AG09319 (cell line): ENCODE measurements around the gene C5AR1.
"Not testable (repeated sequence)": the region's sequence is repeated elsewhere in the genome, so short reads cannot be mapped to it uniquely, and the experiment has no call there.

Experiments used
- DNase-seq: peaks from one replicate; pipeline ENCODE4 v3.0.0-alpha.2; 2010; ENCODE audit warnings: low read depth; ENCODE audit errors: extremely low read depth
- TF ChIP-seq, protein P1 (sequence below): IDR thresholded peaks from 2 replicates; pipeline ENCODE4 v1.5.1; 2011; ENCODE audit warnings: low read depth, mild to moderate bottlenecking, inconsistent platforms, low read length, moderate library complexity

Gene C5AR1

GRCh38 chr19:47339196-47339880 lies 29.7 kb downstream of the C5AR1 start:
- DNase-seq = no peak
- TF ChIP-seq, protein P1, sequence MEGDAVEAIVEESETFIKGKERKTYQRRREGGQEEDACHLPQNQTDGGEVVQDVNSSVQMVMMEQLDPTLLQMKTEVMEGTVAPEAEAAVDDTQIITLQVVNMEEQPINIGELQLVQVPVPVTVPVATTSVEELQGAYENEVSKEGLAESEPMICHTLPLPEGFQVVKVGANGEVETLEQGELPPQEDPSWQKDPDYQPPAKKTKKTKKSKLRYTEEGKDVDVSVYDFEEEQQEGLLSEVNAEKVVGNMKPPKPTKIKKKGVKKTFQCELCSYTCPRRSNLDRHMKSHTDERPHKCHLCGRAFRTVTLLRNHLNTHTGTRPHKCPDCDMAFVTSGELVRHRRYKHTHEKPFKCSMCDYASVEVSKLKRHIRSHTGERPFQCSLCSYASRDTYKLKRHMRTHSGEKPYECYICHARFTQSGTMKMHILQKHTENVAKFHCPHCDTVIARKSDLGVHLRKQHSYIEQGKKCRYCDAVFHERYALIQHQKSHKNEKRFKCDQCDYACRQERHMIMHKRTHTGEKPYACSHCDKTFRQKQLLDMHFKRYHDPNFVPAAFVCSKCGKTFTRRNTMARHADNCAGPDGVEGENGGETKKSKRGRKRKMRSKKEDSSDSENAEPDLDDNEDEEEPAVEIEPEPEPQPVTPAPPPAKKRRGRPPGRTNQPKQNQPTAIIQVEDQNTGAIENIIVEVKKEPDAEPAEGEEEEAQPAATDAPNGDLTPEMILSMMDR = no peak

- TF ChIP-seq, protein P1 = no peak
- DNase-seq = no peak
Observed at GRCh38 chr19:47340477-47341208, 31.0 kb downstream of the C5AR1 start.

DNA sequence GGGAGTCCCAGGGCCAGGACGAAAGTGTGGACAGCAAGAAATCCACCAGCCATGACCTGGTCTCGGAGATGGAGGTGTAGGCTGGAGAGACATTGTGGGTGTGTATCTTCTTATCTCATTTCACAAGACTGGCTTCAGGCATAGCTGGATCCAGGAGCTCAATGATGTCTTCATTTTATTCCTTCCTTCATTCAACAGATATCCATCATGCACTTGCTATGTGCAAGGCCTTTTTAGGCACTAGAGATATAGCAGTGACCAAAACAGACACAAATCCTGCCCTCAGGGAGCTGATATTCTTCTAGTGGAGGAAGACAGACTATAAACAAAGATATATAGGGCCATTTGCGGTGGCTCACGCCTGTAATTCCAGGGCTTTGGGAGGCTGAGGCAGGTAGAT lies 32.1 kb downstream of the C5AR1 start:
- no peak for DNase-seq
- TF ChIP-seq, protein P1 = no peak

- DNase-seq = no peak
- TF ChIP-seq, protein P1 = no peak
Observed at GRCh38 chr19:47343194-47343802, 33.6 kb downstream of the C5AR1 start.

DNA sequence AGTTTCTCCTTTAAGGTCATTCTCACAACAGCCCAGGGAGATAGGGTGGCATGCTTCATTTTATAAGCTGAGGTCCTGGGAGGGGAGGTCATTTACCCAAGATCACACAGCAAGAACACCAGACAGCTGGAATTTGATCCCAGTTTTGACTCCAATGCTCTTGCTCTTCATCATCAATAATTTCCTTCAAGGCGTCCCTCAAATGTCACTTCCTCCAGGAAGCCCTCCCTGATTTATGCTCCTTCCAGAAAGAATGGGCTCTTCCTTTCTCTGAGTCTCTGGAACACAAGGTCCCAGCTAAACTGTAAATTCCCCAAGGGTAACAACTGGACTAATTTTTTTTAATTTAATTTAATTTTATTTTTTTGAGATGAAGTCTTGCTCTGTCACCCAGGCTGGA lies 34.8 kb downstream of the C5AR1 start:
- TF ChIP-seq, protein P1 = no peak
- no peak for DNase-seq

DNA sequence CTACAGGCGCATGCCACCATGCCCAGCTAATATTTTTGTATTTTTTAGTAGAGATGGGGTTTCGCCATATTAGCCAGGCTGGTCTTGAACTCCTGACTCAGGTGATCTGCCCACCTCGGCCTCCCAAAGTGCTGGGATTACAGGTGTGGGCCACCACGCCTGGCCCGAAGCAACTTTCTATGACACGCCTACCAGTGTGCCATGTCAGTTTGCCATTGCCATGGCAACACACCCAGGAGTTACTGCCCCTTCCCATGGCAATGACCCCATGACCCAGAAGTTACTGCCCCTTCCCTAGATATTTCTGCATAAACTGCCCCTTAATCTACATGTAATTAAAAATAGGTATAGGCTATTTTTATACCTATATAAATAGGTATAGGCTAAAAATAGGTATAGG lies 36.4 kb downstream of the C5AR1 start:
- DNase-seq = not testable (repeated sequence)

- TF ChIP-seq, protein P1 = peak; percentile 98
- DNase-seq = peak; percentile 99
Observed at GRCh38 chr19:47348819-47349795, 39.4 kb downstream of the C5AR1 start, which contains the start of gene DHX34. DHX34 (plus strand) TSS chr19:47349315; CDS start chr19:47353031, 3,716 bp downstream.
